RPMI8226 (cell line): ENCODE measurements around the gene GLP1R.
A peak's percentile ranks its signal among the peaks of the same experiment; 100 is the strongest.
"Not testable (repeated sequence)": the region's sequence is repeated elsewhere in the genome, so short reads cannot be mapped to it uniquely, and the experiment has no call there.

Experiments
- DNase-seq: peaks from one replicate; pipeline ENCODE4 v3.0.0-alpha.2; 2015

GLP1R gene

GRCh38 chr6:39090036-39090435, 41.5 kb downstream of the GLP1R start:
- no peak for DNase-seq

- no peak for DNase-seq
These were observed 42.6 kb downstream of the GLP1R start for GRCh38 chr6:39091220-39091619.

- DNase-seq, result no peak
These were observed 43.5 kb downstream of the GLP1R start for GRCh38 chr6:39092124-39092523.

GRCh38 chr6:39093149-39093708, 44.6 kb downstream of the GLP1R start:
- no peak for DNase-seq

- no peak for DNase-seq
These were observed 47.0 kb downstream of the GLP1R start for GRCh38 chr6:39095578-39095977.

GRCh38 chr6:39100358-39100757, 51.8 kb downstream of the GLP1R start:
- no peak for DNase-seq

- peak; percentile 44 for DNase-seq
These were observed 53.7 kb downstream of the GLP1R start for GRCh38 chr6:39102071-39102820.

GRCh38 chr6:39102821-39103136, 54.2 kb downstream of the GLP1R start:
- DNase-seq, result no peak

- DNase-seq, result no peak
These were observed 55.9 kb downstream of the GLP1R start for GRCh38 chr6:39104528-39104927.

GRCh38 chr6:39107034-39107433, 58.5 kb downstream of the GLP1R start:
- no peak for DNase-seq

GRCh38 chr6:39107641-39108040, 59.1 kb downstream of the GLP1R start:
- DNase-seq, result no peak

- DNase-seq, result no peak
These were observed 59.7 kb downstream of the GLP1R start for GRCh38 chr6:39108041-39108839.

- no peak for DNase-seq
These were observed 62.7 kb downstream of the GLP1R start for GRCh38 chr6:39111280-39111679.

- DNase-seq, result no peak
These were observed 65.2 kb downstream of the GLP1R start for GRCh38 chr6:39113788-39114187.

GRCh38 chr6:39114388-39114703, 65.8 kb downstream of the GLP1R start:
- DNase-seq, result no peak

- DNase-seq, result peak; percentile 93
These were observed 66.4 kb downstream of the GLP1R start, which contains the start of gene SAYSD1 for GRCh38 chr6:39114704-39115599. Gene SAYSD1, minus strand, starts transcription at chr6:39115186. Its CDS starts 97 bp downstream, at chr6:39115089.

GRCh38 chr6:39118921-39119320, 70.3 kb downstream of the GLP1R start:
- DNase-seq, result no peak

GRCh38 chr6:39124114-39124513, 75.5 kb downstream of the GLP1R start:
- no peak for DNase-seq

GRCh38 chr6:39128106-39128505, 79.5 kb downstream of the GLP1R start:
- no peak for DNase-seq

GRCh38 chr6:39128832-39129231, 80.3 kb downstream of the GLP1R start:
- DNase-seq, result no peak

GRCh38 chr6:39130691-39131090, 82.1 kb downstream of the GLP1R start:
- no peak for DNase-seq

- DNase-seq, result not testable (repeated sequence)
These were observed 86.2 kb downstream of the GLP1R start for GRCh38 chr6:39134761-39135160.

GRCh38 chr6:39136207-39136606, 87.6 kb downstream of the GLP1R start:
- DNase-seq, result not testable (repeated sequence)
